ENCODE measurements around the gene KCNT1. TPM values are rescaled to one million over a fixed set of nuclear protein-coding genes. Genes with fewer than 3 reads are reported as not detected.

Gene KCNT1
- total and polyA plus RNA-seq, 2 donors (not counting 3 experiments of a cell fraction or from before 2014, with no cell fraction given), result not detected

- Histone ChIP-seq H3K4me1 (ENCODE audit: control insufficient read depth, extremely low read depth, insufficient read depth, low read length) (no peaks in the 10 kb centered on the region), H2AFZ (ENCODE audit: low read depth, low read length) (no peak overlapping the region), H3K4me2 (ENCODE audit: insufficient read depth, low read length) (no peak overlapping the region), H3K27me3 (ENCODE audit: control insufficient read depth in 2 of 2, insufficient read depth in 2 of 2, low read length in 2 of 2) (no peaks in the 10 kb centered on the region), H3K9me3 (replicated peaks; ENCODE audit: control insufficient read depth, insufficient read depth, low read length) (no peaks in the 10 kb centered on the region), H3K9me1 (replicated peaks; ENCODE audit: control insufficient read depth, extremely low read depth, insufficient read depth, low read length) (no peaks in the 10 kb centered on the region), H3K36me3 (ENCODE audit: control insufficient read depth in 2 of 2, extremely low read depth in 1 of 2, insufficient read depth in 2 of 2, low read length in 2 of 2) (no peaks in the 10 kb centered on the region), H4K20me1 (replicated peaks; ENCODE audit: control insufficient read depth, extremely low read depth, insufficient read depth, low read length) (no peaks in the 10 kb centered on the region), H3K79me2 (ENCODE audit: control insufficient read depth, insufficient read depth, low read length) (no peaks in the 10 kb centered on the region), H3K4me3 (replicated peaks in 1 of 3; ENCODE audit: insufficient read depth in 1 of 3, low read depth in 1 of 3, low read length in 3 of 3) (no peak overlapping the region), H3K9ac (replicated peaks; ENCODE audit: extremely low read depth, insufficient read depth, low read length) (no peak overlapping the region), H3K27ac (ENCODE audit: insufficient read depth, low read depth, low read length) (no peak overlapping the region)
- intact Hi-C loops (cut with micrococcal nuclease), result no loop called here
- TF ChIP-seq JUN (IDR thresholded peaks at IDR 0.05; ENCODE audit: borderline replicate concordance, insufficient read depth, insufficient read length, low read depth), result no peak
- TF ChIP-seq FOS (IDR thresholded peaks at IDR 0.05; ENCODE audit: borderline replicate concordance, insufficient read depth, low read length), result no peak
- TF ChIP-seq POLR2AphosphoS5 (IDR thresholded peaks at IDR 0.05; ENCODE audit: insufficient read depth, low read depth, low read length), result no peak
- no peak for TF ChIP-seq GATA2 (IDR thresholded peaks at IDR 0.05; ENCODE audit: insufficient read depth, insufficient read length, low read depth, low read length)
- no peak for TF ChIP-seq POLR2A (IDR thresholded peaks at IDR 0.05; ENCODE audit: low read depth, low read length)
- TF ChIP-seq EZH2 (IDR thresholded peaks at IDR 0.05; ENCODE audit: borderline replicate concordance, low read depth, low read length, severe bottlenecking), result no peak
- no peak for TF ChIP-seq MYC (IDR thresholded peaks at IDR 0.05; ENCODE audit: low read depth, low read length)
- no peak for TF ChIP-seq CTCF (IDR thresholded peaks at IDR 0.05; ENCODE audit: extremely low read depth in 1 of 2, insufficient read depth in 1 of 2, low read depth in 1 of 2, low read length in 2 of 2)
- TF ChIP-seq, protein P1, sequence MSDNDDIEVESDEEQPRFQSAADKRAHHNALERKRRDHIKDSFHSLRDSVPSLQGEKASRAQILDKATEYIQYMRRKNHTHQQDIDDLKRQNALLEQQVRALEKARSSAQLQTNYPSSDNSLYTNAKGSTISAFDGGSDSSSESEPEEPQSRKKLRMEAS (IDR thresholded peaks at IDR 0.05; ENCODE audit: insufficient read depth, insufficient read length), result no peak
- no TSS peak for BruUV-seq (replicated peaks)
- no peak for FAIRE-seq
- ChIA-PET POLR2A (no interaction called here), CTCF (interaction anchor here (0.7 to 1.6 kb wide), 3 partner anchors 8 to 35 kb away, joined by 3 to 5 read pairs (median 3); no protein-coding TSS in a partner anchor)
- no peak for DNase-seq (ENCODE audit: low read depth, low spot score)
- dilution Hi-C loops (cut with MboI; ENCODE audit: extremely low pct_ligation_motif_present, low sequenced_read_pairs), result no loop called here
Measured at GRCh38 chr9:135695642-135696041, 6.3 kb upstream of the KCNT1 start.
